Mammary epithelial cell (primary cell): ENCODE measurements around the gene PLEKHO2.

ENCODE experiments used
- CTCF ChIP-seq, 2 donors: IDR thresholded peaks in 1 of 2; conservative IDR thresholded peaks in 1 of 2; 2 replicates each; pipeline ENCODE4 v1.5.1; 2011 to 2012; ENCODE audit warnings: inconsistent platforms in 2 of 2, low read length in 2 of 2, mild to moderate bottlenecking in 2 of 2, control low read depth in 1 of 2, low read depth in 1 of 2; ENCODE audit not compliant: insufficient read depth in 1 of 2; ENCODE audit errors: extremely low read depth in 1 of 2
- EZH2 ChIP-seq: IDR thresholded peaks from 2 replicates; pipeline ENCODE4 v1.6.1; 2012; ENCODE audit warnings: low read length, inconsistent platforms, borderline replicate concordance

- TF ChIP-seq CTCF (conservative IDR thresholded peaks at IDR 0.05 in 1 of 2, IDR thresholded peaks at IDR 0.05 in 1 of 2; ENCODE audit: extremely low read depth in 1 of 2, insufficient read depth in 1 of 2, low read depth in 1 of 2, low read length in 2 of 2) = no peak
- TF ChIP-seq EZH2 = no peak
These were observed 16.1 kb upstream of the PLEKHO2 start, which contains the start of gene PIF1 for GRCh38 chr15:64825431-64826294.
